Smooth muscle cell of the brain vasculature (primary cell): ENCODE measurements around the gene DRG1.
"Not testable (repeated sequence)": the region's sequence is repeated elsewhere in the genome, so short reads cannot be mapped to it uniquely, and the experiment has no call there.

ENCODE experiments used
- DNase-seq: peaks from one replicate; pipeline ENCODE4 v3.0.0-alpha.2; 2012; ENCODE audit warnings: low read depth, low spot score

Gene DRG1

GRCh38 chr22:31442768-31443489 lies 43.5 kb downstream of the DRG1 start:
- DNase-seq, result no peak

- DNase-seq, result no peak
These were observed 44.1 kb downstream of the DRG1 start for GRCh38 chr22:31443516-31443915.

- DNase-seq, result no peak
These were observed 46.2 kb downstream of the DRG1 start for GRCh38 chr22:31445642-31446041.

GRCh38 chr22:31446208-31446607 lies 46.8 kb downstream of the DRG1 start:
- no peak for DNase-seq

- DNase-seq, result no peak
These were observed 47.4 kb downstream of the DRG1 start for GRCh38 chr22:31446767-31447166.

- DNase-seq, result no peak
These were observed 47.9 kb downstream of the DRG1 start for GRCh38 chr22:31447337-31447736.

- no peak for DNase-seq
These were observed 49.0 kb downstream of the DRG1 start for GRCh38 chr22:31448382-31448781.

- DNase-seq, result no peak
These were observed 50.1 kb downstream of the DRG1 start for GRCh38 chr22:31449506-31449905.

- peak; percentile 18 for DNase-seq
These were observed 52.5 kb downstream of the DRG1 start for GRCh38 chr22:31451709-31452571.

- no peak for DNase-seq
These were observed 62.3 kb downstream of the DRG1 start for GRCh38 chr22:31461699-31462098.

- no peak for DNase-seq
These were observed 65.9 kb downstream of the DRG1 start for GRCh38 chr22:31465307-31465706.

- DNase-seq, result no peak
These were observed 75.3 kb downstream of the DRG1 start for GRCh38 chr22:31474743-31475142.

- no peak for DNase-seq
These were observed 76.4 kb downstream of the DRG1 start for GRCh38 chr22:31475800-31476199.

GRCh38 chr22:31477329-31477728 lies 77.9 kb downstream of the DRG1 start:
- DNase-seq, result no peak

GRCh38 chr22:31481129-31481528 lies 81.7 kb downstream of the DRG1 start:
- no peak for DNase-seq

- not testable (repeated sequence) for DNase-seq
These were observed 83.1 kb downstream of the DRG1 start for GRCh38 chr22:31482470-31482869.
